OCI-LY3 (cell line): ENCODE results near the gene MT1G.

Source experiments
- H2AFZ ChIP-seq: fragments of 200-600, 300-600 bp; shearing (Covaris generic); 2 replicates; pipeline ENCODE4 v1.6.0; 2014; ENCODE audit warnings: antibody characterized with exemption, low read depth, low read length
- H3K27ac ChIP-seq: fragments of 200-600, 300-600 bp; sonication (generic); 2 replicates; pipeline ENCODE4 v1.5.1; 2014; ENCODE audit warnings: mild to moderate bottlenecking, low read length, moderate library complexity, mixed read lengths
- H3K27me3 ChIP-seq: fragments of 200-600, 300-600 bp; sonication (generic); 2 replicates; pipeline ENCODE4 v1.6.1; 2014; ENCODE audit warnings: low read depth, low read length, mixed read lengths
- H3K36me3 ChIP-seq: fragments of 200-600, 300-600 bp; sonication (generic); replicated peaks from 2 replicates; pipeline ENCODE3; 2014; ENCODE audit warnings: low read depth, low read length, mixed read lengths
- H3K4me1 ChIP-seq: fragments of 300-600, 200-600 bp; sonication (generic); 2 replicates; pipeline ENCODE4 v1.6.1; 2014; ENCODE audit warnings: low read length, mixed read lengths
- H3K4me2 ChIP-seq: fragments of 200-600, 300-600 bp; sonication (generic); 2 replicates; pipeline ENCODE4 v1.6.1; 2014; ENCODE audit warnings: low read length, mixed read lengths
- H3K4me3 ChIP-seq: fragments of 300-600, 200-600 bp; sonication (generic); 2 replicates; pipeline ENCODE4 v1.5.1; 2014; ENCODE audit warnings: antibody characterized with exemption, mild to moderate bottlenecking, low read length, moderate library complexity
- H3K79me2 ChIP-seq: fragments of 300-600, 200-600 bp; shearing (Covaris generic); 2 replicates; pipeline ENCODE4 v1.6.1; 2014; ENCODE audit warnings: mild to moderate bottlenecking, low read length, mixed read lengths
- H3K9ac ChIP-seq: fragments of 300-600, 200-600 bp; shearing (Covaris generic); 2 replicates; pipeline ENCODE4 v1.6.0; 2014; ENCODE audit warnings: mild to moderate bottlenecking, low read length, moderate library complexity
- H3K9me3 ChIP-seq: fragments of 200-600, 300-600 bp; shearing (Covaris generic); 2 replicates; pipeline ENCODE4 v1.6.1; 2014; ENCODE audit warnings: low read length, mixed read lengths; ENCODE audit not compliant: insufficient read depth
- H4K20me1 ChIP-seq: fragments of 200-600, 300-600 bp; sonication (generic); 2 replicates; pipeline ENCODE4 v1.6.1; 2016; ENCODE audit warnings: low read length, mixed read lengths; ENCODE audit not compliant: insufficient read depth
- EZH2phosphoT487 ChIP-seq: fragments of 200-600 bp; shearing (Covaris generic); IDR thresholded peaks from 2 replicates; pipeline ENCODE4 v1.6.1; 2018; ENCODE audit warnings: antibody characterized with exemption, mixed run types, low read depth
- TF ChIP-seq, protein P1 (sequence below): fragments of 200-600, 300-600 bp; sonication (generic); IDR thresholded peaks from 2 replicates; pipeline ENCODE4 v1.5.1; 2014; ENCODE audit warnings: antibody characterized with exemption, low read length, low read depth

Gene MT1G

DNA sequence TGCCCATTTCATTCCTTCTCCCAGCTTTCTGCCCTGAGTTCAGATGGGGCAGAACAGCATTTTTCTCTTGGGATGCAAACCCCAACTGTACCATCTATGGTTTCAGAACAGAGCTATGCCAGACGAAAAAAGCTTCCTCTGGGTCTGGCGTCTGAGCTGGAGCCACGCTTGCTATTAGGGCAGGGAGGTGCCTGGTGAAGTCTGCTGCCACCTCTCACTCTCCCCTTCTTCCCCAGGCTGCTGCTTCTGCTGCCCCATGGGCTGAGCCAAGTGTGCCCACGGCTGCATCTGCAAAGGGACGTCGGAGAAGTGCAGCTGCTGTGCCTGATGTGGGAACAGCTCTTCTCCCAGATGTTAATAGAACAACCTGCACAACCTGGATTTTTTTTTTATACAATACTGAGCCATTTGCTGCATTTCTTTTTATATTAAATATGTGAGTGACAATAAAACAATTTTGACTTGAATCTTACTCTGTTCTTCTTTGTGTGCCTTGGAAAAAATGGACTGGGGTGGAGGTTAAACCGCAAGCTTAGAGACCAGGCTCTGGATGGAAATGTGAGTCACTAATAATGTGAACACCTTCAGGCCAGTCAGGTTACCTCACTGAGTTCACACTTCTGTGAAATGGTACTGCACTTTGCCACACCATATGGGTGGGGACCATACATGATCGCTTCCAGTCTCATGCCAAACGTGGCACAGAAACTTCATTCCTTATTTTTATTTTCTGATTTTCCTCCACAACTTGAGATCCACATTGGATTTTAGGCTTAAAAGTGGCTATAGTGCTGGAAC, 31.1 kb downstream of the MT1G start:
- Histone ChIP-seq H3K27me3 (peaks cover 39% of the 10 kb centered on the region), H3K9me3 (no peaks in the 10 kb centered on the region), H3K4me2 (no peak overlapping the region), H3K79me2 (no peaks in the 10 kb centered on the region), H3K4me3 (no peak overlapping the region), H2AFZ (no peak overlapping the region), H3K4me1 (no peaks in the 10 kb centered on the region), H3K9ac (no peak overlapping the region), H3K27ac (no peak overlapping the region), H4K20me1 (no peaks in the 10 kb centered on the region), H3K36me3 (no peaks in the 10 kb centered on the region)
- no peak for TF ChIP-seq EZH2phosphoT487

DNA sequence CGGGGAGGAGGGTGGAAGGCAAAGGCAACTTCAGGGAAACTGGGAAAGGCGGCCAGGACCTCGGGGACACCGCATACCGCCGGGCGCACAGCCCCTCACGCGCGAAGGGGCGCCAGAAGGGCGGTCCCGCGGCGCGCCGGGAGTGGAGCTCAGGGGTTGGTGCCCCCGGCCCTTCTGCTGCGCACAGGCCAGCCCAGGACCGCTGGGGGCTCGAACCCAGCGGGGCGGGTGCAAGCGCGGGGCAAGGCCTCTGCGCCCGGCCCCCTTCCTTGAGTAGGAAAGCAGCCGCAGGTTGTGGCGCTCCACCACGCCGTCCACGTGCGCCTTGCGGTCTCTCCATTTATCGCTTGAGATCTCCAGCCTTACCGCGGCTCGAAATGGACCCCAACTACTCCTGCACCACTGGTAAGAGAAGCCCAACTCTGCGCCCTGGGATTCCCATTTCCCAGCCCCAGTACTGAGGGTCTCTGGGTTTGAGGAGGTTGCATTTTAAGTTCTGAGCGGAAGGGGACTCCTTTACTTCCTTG, 32.4 kb downstream of the MT1G start:
- no peak overlapping the region for H3K4me3 ChIP-seq
- TF ChIP-seq EZH2phosphoT487: no peak
- TF ChIP-seq, protein P1, sequence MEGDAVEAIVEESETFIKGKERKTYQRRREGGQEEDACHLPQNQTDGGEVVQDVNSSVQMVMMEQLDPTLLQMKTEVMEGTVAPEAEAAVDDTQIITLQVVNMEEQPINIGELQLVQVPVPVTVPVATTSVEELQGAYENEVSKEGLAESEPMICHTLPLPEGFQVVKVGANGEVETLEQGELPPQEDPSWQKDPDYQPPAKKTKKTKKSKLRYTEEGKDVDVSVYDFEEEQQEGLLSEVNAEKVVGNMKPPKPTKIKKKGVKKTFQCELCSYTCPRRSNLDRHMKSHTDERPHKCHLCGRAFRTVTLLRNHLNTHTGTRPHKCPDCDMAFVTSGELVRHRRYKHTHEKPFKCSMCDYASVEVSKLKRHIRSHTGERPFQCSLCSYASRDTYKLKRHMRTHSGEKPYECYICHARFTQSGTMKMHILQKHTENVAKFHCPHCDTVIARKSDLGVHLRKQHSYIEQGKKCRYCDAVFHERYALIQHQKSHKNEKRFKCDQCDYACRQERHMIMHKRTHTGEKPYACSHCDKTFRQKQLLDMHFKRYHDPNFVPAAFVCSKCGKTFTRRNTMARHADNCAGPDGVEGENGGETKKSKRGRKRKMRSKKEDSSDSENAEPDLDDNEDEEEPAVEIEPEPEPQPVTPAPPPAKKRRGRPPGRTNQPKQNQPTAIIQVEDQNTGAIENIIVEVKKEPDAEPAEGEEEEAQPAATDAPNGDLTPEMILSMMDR: no peak
- no peaks in the 10 kb centered on the region for H3K9me3 ChIP-seq
- H3K27ac ChIP-seq: no peak overlapping the region
- H3K4me1 ChIP-seq: peaks cover 4% of the 10 kb centered on the region
- no peaks in the 10 kb centered on the region for H4K20me1 ChIP-seq
- H3K4me2 ChIP-seq: no peak overlapping the region
- peaks cover 39% of the 10 kb centered on the region for H3K27me3 ChIP-seq
- H3K79me2 ChIP-seq: no peaks in the 10 kb centered on the region
- H3K9ac ChIP-seq: no peak overlapping the region
- no peak overlapping the region for H2AFZ ChIP-seq
- H3K36me3 ChIP-seq: no peaks in the 10 kb centered on the region

DNA sequence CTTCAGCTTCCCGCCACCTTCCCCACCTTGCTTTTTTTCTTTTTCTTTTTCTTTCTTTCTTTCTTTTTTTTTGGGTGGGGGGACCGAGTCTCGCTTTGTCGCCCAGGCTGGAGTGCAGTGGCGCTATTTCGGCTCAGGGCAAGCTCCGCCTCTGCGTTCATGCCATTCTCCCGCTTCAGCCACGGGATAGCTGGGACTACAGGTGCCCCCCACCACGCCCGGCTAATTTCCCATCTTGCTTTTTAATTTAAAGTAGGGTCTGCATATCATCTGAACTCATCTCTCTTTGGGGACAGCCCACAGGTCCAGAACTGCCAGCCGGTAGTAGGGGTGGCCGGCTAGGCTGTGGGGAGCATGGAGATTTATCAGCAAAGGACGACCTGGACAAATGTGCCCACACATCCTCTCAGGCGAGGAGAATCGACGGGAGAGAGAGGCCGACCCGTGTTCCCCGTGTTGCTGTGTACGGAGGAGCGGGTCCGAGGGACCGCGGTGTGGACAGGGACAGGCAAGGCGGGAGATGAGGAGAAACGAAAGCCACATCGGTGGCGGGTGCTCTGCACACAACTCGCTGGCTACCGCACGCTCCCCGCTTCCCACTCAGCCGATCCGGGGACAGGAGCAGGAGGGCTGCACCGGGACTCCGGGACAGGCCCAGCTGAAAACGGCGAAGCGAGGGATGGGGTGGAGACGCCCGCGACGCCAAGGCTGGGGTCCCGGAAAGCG, 33.0 kb downstream of the MT1G start:
- no peaks in the 10 kb centered on the region for H4K20me1 ChIP-seq
- no peak overlapping the region for H3K27ac ChIP-seq
- H3K27me3 ChIP-seq: peaks cover 37% of the 10 kb centered on the region
- no peaks in the 10 kb centered on the region for H3K36me3 ChIP-seq
- TF ChIP-seq EZH2phosphoT487: no peak
- TF ChIP-seq, protein P1: no peak
- peaks cover 11% of the 10 kb centered on the region for H3K4me1 ChIP-seq
- H2AFZ ChIP-seq: no peak overlapping the region
- H3K9me3 ChIP-seq: no peaks in the 10 kb centered on the region
- H3K4me3 ChIP-seq: no peak overlapping the region
- H3K9ac ChIP-seq: no peak overlapping the region
- no peak overlapping the region for H3K4me2 ChIP-seq
- no peaks in the 10 kb centered on the region for H3K79me2 ChIP-seq

DNA sequence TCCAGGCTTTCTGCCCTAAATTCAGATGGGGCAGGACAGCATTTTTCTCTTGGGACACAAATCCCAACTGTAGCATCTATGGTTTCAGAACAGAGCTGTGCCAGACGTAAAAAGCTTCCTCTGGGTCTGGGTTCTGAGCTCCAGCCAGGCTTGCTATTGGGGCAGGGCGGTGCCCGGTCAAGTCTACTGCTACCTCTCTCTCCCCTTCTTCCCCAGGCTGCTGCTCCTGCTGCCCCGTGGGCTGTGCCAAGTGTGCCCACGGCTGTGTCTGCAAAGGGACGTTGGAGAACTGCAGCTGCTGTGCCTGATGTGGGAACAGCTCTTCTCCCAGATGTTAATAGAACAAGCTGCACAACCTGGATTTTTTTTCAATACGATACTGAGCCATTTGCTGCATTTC, 34.3 kb downstream of the MT1G start:
- TF ChIP-seq, protein P1: no peak
- TF ChIP-seq EZH2phosphoT487: no peak
- H3K4me2 ChIP-seq: no peak overlapping the region
- no peak overlapping the region for H2AFZ ChIP-seq
- H3K4me3 ChIP-seq: no peak overlapping the region
- H3K27me3 ChIP-seq: peaks cover 29% of the 10 kb centered on the region
- no peaks in the 10 kb centered on the region for H3K36me3 ChIP-seq
- H3K9ac ChIP-seq: no peak overlapping the region
- no peak overlapping the region for H3K27ac ChIP-seq
- peaks cover 24% of the 10 kb centered on the region for H3K4me1 ChIP-seq
- no peaks in the 10 kb centered on the region for H3K79me2 ChIP-seq
- no peaks in the 10 kb centered on the region for H4K20me1 ChIP-seq
- H3K9me3 ChIP-seq: no peaks in the 10 kb centered on the region
